Erythroblast (primary cell): Measurements from ENCODE around the gene PRR20A.
"Not testable (repeated sequence)": the region's sequence is repeated elsewhere in the genome, so short reads cannot be mapped to it uniquely, and the experiment has no call there.

Source experiments
- GATA1 ChIP-seq: IDR thresholded peaks from 2 replicates; pipeline ENCODE4 v1.6.1; 2011; ENCODE audit warnings: low read depth, mild to moderate bottlenecking, control low read depth, low read length, moderate library complexity
- POLR2A ChIP-seq: IDR thresholded peaks from 2 replicates; pipeline ENCODE4 v1.6.1; 2011; ENCODE audit warnings: mild to moderate bottlenecking, low read length

DNA sequence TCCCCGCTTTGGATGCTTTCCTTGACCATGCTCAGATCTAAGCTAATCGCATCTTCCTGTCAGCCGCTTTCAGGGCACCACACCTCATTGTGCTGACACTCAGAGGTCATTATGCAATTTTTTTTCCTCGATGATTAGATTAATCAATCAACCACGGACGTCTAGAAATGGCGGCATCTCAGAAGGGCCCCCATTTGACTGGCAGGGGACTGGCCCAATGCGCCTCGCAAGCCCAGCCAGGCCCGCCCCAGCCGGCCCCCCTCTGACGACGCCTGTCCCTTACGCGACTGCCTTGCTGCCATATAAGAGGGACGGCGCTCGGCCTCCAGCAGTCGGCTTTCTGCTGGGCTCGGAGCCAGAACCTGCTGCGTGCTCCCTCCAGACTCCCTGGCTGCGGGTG is 13.0 kb downstream of the PRR20A start, which contains the start of gene PRR20C:
- not testable (repeated sequence) for TF ChIP-seq POLR2A, GATA1
